GM12872 (cell line): Measurements from ENCODE around the gene TCP11L1.

ENCODE experiments used
- CTCF ChIP-seq: IDR thresholded peaks from 3 replicates; pipeline ENCODE4 v1.5.1; 2011; ENCODE audit warnings: low read depth, mild to moderate bottlenecking, low read length, moderate library complexity; ENCODE audit not compliant: insufficient read depth

Gene TCP11L1

GRCh38 chr11:33033493-33033892 lies 5.9 kb upstream of the TCP11L1 start:
- TF ChIP-seq CTCF: no peak

GRCh38 chr11:33035011-33035410 lies 4.4 kb upstream of the TCP11L1 start:
- no peak for TF ChIP-seq CTCF

- TF ChIP-seq CTCF: no peak
Observed at GRCh38 chr11:33040033-33040861, 875 bp downstream of the TCP11L1 start.

GRCh38 chr11:33040862-33041453 lies 1.6 kb downstream of the TCP11L1 start:
- no peak for TF ChIP-seq CTCF

- TF ChIP-seq CTCF: no peak
Observed at GRCh38 chr11:33043221-33043830, 4.0 kb downstream of the TCP11L1 start.

- no peak for TF ChIP-seq CTCF
Observed at GRCh38 chr11:33044285-33044756, 4.9 kb downstream of the TCP11L1 start.

GRCh38 chr11:33045551-33046255 lies 6.3 kb downstream of the TCP11L1 start:
- no peak for TF ChIP-seq CTCF
